Astrocyte (in vitro differentiated cells and primary cell): Measurements from ENCODE around the gene SLC36A1. TPM values are rescaled to one million over a fixed set of nuclear protein-coding genes. Genes with fewer than 3 reads are reported as not detected.

Experiments
- DNase-seq: peaks from one replicate; pipeline ENCODE4 v3.0.0-alpha.2; 2010; ENCODE audit warnings: low read depth
- FAIRE-seq: peaks from 2 replicates; lab custom pipeline; 2011; peaks lifted over from hg19 to GRCh38; lab: Jason Lieb, UNC
- H2AFZ ChIP-seq: 2 replicates; pipeline ENCODE4 v1.6.0; 2012; ENCODE audit warnings: low read depth, low read length, inconsistent platforms
- H3K27ac ChIP-seq: 2 replicates; pipeline ENCODE4 v1.5.1; 2011; ENCODE audit warnings: low read depth, low read length, inconsistent platforms
- H3K27me3 ChIP-seq: 2 replicates; pipeline ENCODE4 v1.6.0; 2011; ENCODE audit warnings: low read length, inconsistent platforms; ENCODE audit not compliant: insufficient read depth
- H3K36me3 ChIP-seq: 2 replicates; pipeline ENCODE4 v1.5.1; 2011; ENCODE audit warnings: low read length, inconsistent platforms; ENCODE audit not compliant: insufficient read depth
- H3K4me1 ChIP-seq: 2 replicates; pipeline ENCODE4 v1.5.1; 2011; ENCODE audit warnings: low read length, inconsistent platforms; ENCODE audit not compliant: insufficient read depth
- H3K4me2 ChIP-seq: 2 replicates; pipeline ENCODE4 v1.6.0; 2012; ENCODE audit warnings: low read length, inconsistent platforms
- H3K4me3 ChIP-seq: 2 replicates; pipeline ENCODE4 v1.5.1; 2011; ENCODE audit warnings: low read depth, mild to moderate bottlenecking, low read length, inconsistent platforms; ENCODE audit not compliant: insufficient read depth
- H3K79me2 ChIP-seq: 2 replicates; pipeline ENCODE4 v1.6.0; 2012; ENCODE audit warnings: mild to moderate bottlenecking, low read length, inconsistent platforms; ENCODE audit not compliant: insufficient read depth
- H3K9ac ChIP-seq: 2 replicates; pipeline ENCODE4 v1.6.0; 2012; ENCODE audit warnings: mild to moderate bottlenecking, low read length, inconsistent platforms
- H3K9me3 ChIP-seq: 2 replicates; pipeline ENCODE4 v1.5.1; 2012; ENCODE audit warnings: low read depth, mild to moderate bottlenecking, low read length, inconsistent platforms; ENCODE audit not compliant: insufficient read depth
- H4K20me1 ChIP-seq: 2 replicates; pipeline ENCODE4 v1.6.0; 2012; ENCODE audit warnings: low read length, inconsistent platforms; ENCODE audit not compliant: insufficient read depth
- H3K27ac Mint-ChIP-seq: one replicate; pipeline ENCODE4 v1.8.0; 2021; ENCODE audit warnings: mild to moderate bottlenecking, mixed read lengths; ENCODE audit not compliant: unreplicated experiment
- H3K27me3 Mint-ChIP-seq: one replicate; pipeline ENCODE4 v1.8.0; 2021; ENCODE audit warnings: low read depth, mixed read lengths; ENCODE audit not compliant: unreplicated experiment
- H3K36me3 Mint-ChIP-seq: one replicate; pipeline ENCODE4 v1.8.0; 2021; ENCODE audit warnings: low read depth, mixed read lengths; ENCODE audit not compliant: unreplicated experiment
- H3K4me1 Mint-ChIP-seq: one replicate; pipeline ENCODE4 v1.8.0; 2021; ENCODE audit warnings: low read depth, mixed read lengths; ENCODE audit not compliant: unreplicated experiment
- H3K4me3 Mint-ChIP-seq: one replicate; pipeline ENCODE4 v1.8.0; 2021; ENCODE audit warnings: mild to moderate bottlenecking, moderate library complexity, mixed read lengths; ENCODE audit not compliant: unreplicated experiment
- H3K9me3 Mint-ChIP-seq: one replicate; pipeline ENCODE4 v1.8.0; 2021; ENCODE audit warnings: mild to moderate bottlenecking, mixed read lengths; ENCODE audit not compliant: unreplicated experiment
- CTCF ChIP-seq: IDR thresholded peaks from 2 replicates; pipeline ENCODE4 v1.5.1; 2011; ENCODE audit warnings: low read depth, mild to moderate bottlenecking, inconsistent platforms, low read length, moderate library complexity; ENCODE audit not compliant: insufficient read depth
- EZH2 ChIP-seq: IDR thresholded peaks from 2 replicates; pipeline ENCODE4 v1.6.1; 2012; ENCODE audit warnings: mild to moderate bottlenecking, low read length, inconsistent platforms; ENCODE audit not compliant: insufficient read depth
- total RNA-seq: library from RNA; stranded (reverse); gene quantifications from 2 replicates; pipeline ENCODE4 v1.2.1, GENCODE V29; 2021

The SLC36A1 gene
- total RNA-seq, 1 donor from 2014 or later = 6.4 TPM

- no peaks in the 10 kb centered on the region for H3K27me3 Mint-ChIP-seq
- peaks cover 9% of the 10 kb centered on the region for H4K20me1 ChIP-seq
- no peak overlapping the region for H2AFZ ChIP-seq
- H3K9ac ChIP-seq = no peak overlapping the region
- TF ChIP-seq EZH2 (no peak), CTCF (no peak)
- H3K36me3 ChIP-seq = peaks cover 6% of the 10 kb centered on the region
- FAIRE-seq (no peak), DNase-seq (no peak)
- no peak overlapping the region for H3K4me3 ChIP-seq
- no peaks in the 10 kb centered on the region for H3K4me1 ChIP-seq
- H3K27ac ChIP-seq = no peak overlapping the region
- H3K9me3 Mint-ChIP-seq = no peaks in the 10 kb centered on the region
- no peaks in the 10 kb centered on the region for H3K27me3 ChIP-seq
- H3K4me2 ChIP-seq = no peak overlapping the region
- H3K27ac Mint-ChIP-seq = peak overlapping the region; percentile 11
- peaks cover 8% of the 10 kb centered on the region for H3K4me1 Mint-ChIP-seq
- no peak overlapping the region for H3K4me3 Mint-ChIP-seq
- peaks cover 9% of the 10 kb centered on the region for H3K36me3 Mint-ChIP-seq
- peaks cover 17% of the 10 kb centered on the region for H3K79me2 ChIP-seq
- H3K9me3 ChIP-seq = no peaks in the 10 kb centered on the region
Observed at GRCh38 chr5:151459680-151460324, 12.4 kb downstream of the SLC36A1 start.

- H3K27ac ChIP-seq = no peak overlapping the region
- TF ChIP-seq EZH2 (no peak), CTCF (no peak)
- no peak for DNase-seq
- H3K27me3 ChIP-seq = no peaks in the 10 kb centered on the region
- no peak overlapping the region for H2AFZ ChIP-seq
- Mint-ChIP-seq H3K27me3 (no peaks in the 10 kb centered on the region), H3K4me3 (no peak overlapping the region), H3K36me3 (peaks cover 12% of the 10 kb centered on the region), H3K9me3 (peaks cover 3% of the 10 kb centered on the region), H3K27ac (no peak overlapping the region), H3K4me1 (peaks cover 8% of the 10 kb centered on the region)
- H3K4me2 ChIP-seq = no peak overlapping the region
- no peak for FAIRE-seq
- peaks cover 3% of the 10 kb centered on the region for H3K79me2 ChIP-seq
- no peak overlapping the region for H3K9ac ChIP-seq
- H3K4me3 ChIP-seq = no peak overlapping the region
- H4K20me1 ChIP-seq = peaks cover under 1% of the 10 kb centered on the region
- no peaks in the 10 kb centered on the region for H3K4me1 ChIP-seq
- peaks cover 11% of the 10 kb centered on the region for H3K36me3 ChIP-seq
- no peaks in the 10 kb centered on the region for H3K9me3 ChIP-seq
Observed at GRCh38 chr5:151461312-151461711, 13.9 kb downstream of the SLC36A1 start.
